ENCODE measurements around the gene SNAPC3.

SNAPC3 gene

GRCh38 chr9:15509931-15510788 is 87.5 kb downstream of the SNAPC3 start:
- Histone ChIP-seq H3K9ac (ENCODE audit: insufficient read length) (peak overlapping the region; percentile 99), H3K36me3 (ENCODE audit: insufficient read depth, low read length) (peaks cover 47% of the 10 kb centered on the region), H3K27ac (peak overlapping the region; percentile 99), H3K9me3 (ENCODE audit: low read depth, low read length) (no peaks in the 10 kb centered on the region), H3K4me3 (peak overlapping the region; percentile 92)
- TF ChIP-seq FOXP2 (optimal IDR thresholded peaks at IDR 0.05; ENCODE audit: control extremely low read depth, extremely low read length, insufficient read depth) (no peak), EZH2 (IDR thresholded peaks at IDR 0.05) (no peak), POLR2AphosphoS5 (IDR thresholded peaks at IDR 0.05; ENCODE audit: borderline replicate concordance, low read depth, low read length) (no peak; the same call in 1 of the 2 replicates)
- no peak for DNase-seq (ENCODE audit: low read depth, low spot score)

- no peaks in the 10 kb centered on the region for H3K9me3 ChIP-seq (ENCODE audit: low read depth, low read length)
- DNase-seq (ENCODE audit: low read depth, low spot score), result peak; percentile 72
- peaks cover 39% of the 10 kb centered on the region for H3K36me3 ChIP-seq (ENCODE audit: insufficient read depth, low read length)
- peak within 1 kb of the TSS; percentile 99 for H3K9ac ChIP-seq (ENCODE audit: insufficient read length)
- peak within 1 kb of the TSS; percentile 92 for H3K4me3 ChIP-seq
- peak within 1 kb of the TSS; percentile 99 for H3K27ac ChIP-seq
- TF ChIP-seq FOXP2 (optimal IDR thresholded peaks at IDR 0.05; ENCODE audit: control extremely low read depth, extremely low read length, insufficient read depth) (peak; percentile 89), EZH2 (IDR thresholded peaks at IDR 0.05) (no peak), POLR2AphosphoS5 (IDR thresholded peaks at IDR 0.05; ENCODE audit: borderline replicate concordance, low read depth, low read length) (peak; percentile 71)
Observed at GRCh38 chr9:15510789-15511575, 88.3 kb downstream of the SNAPC3 start, which contains the start of gene PSIP1. TSS of gene PSIP1 (minus strand) at chr9:15510970. CDS start at chr9:15510188, 782 bp downstream.

Measured in SK-N-MC (cell line).